ENCODE results near the gene SYT1.

The SYT1 gene

DNA sequence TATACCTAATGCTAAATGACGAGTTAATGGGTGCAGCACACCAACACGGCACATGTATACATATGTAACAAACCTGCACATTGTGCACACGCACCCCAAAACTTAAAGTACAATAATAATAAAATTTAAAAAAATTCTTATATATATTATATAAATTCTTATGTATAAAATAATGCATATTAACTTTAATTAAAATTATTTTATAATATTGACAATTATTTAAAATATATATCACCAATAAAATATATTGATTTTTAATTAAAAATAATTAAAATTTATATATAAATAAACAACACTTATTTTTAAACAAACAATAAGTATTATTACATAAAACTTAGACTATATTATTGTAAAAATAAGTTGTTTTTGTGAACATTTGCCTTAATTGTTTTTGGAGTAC, 188.8 kb downstream of the SYT1 start:
- TF ChIP-seq, protein P1, sequence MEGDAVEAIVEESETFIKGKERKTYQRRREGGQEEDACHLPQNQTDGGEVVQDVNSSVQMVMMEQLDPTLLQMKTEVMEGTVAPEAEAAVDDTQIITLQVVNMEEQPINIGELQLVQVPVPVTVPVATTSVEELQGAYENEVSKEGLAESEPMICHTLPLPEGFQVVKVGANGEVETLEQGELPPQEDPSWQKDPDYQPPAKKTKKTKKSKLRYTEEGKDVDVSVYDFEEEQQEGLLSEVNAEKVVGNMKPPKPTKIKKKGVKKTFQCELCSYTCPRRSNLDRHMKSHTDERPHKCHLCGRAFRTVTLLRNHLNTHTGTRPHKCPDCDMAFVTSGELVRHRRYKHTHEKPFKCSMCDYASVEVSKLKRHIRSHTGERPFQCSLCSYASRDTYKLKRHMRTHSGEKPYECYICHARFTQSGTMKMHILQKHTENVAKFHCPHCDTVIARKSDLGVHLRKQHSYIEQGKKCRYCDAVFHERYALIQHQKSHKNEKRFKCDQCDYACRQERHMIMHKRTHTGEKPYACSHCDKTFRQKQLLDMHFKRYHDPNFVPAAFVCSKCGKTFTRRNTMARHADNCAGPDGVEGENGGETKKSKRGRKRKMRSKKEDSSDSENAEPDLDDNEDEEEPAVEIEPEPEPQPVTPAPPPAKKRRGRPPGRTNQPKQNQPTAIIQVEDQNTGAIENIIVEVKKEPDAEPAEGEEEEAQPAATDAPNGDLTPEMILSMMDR (IDR thresholded peaks at IDR 0.05; ENCODE audit: low read depth, low read length), result no peak
- H3K4me3 ChIP-seq (ENCODE audit: low read depth, low read length), result no peak overlapping the region

DNA sequence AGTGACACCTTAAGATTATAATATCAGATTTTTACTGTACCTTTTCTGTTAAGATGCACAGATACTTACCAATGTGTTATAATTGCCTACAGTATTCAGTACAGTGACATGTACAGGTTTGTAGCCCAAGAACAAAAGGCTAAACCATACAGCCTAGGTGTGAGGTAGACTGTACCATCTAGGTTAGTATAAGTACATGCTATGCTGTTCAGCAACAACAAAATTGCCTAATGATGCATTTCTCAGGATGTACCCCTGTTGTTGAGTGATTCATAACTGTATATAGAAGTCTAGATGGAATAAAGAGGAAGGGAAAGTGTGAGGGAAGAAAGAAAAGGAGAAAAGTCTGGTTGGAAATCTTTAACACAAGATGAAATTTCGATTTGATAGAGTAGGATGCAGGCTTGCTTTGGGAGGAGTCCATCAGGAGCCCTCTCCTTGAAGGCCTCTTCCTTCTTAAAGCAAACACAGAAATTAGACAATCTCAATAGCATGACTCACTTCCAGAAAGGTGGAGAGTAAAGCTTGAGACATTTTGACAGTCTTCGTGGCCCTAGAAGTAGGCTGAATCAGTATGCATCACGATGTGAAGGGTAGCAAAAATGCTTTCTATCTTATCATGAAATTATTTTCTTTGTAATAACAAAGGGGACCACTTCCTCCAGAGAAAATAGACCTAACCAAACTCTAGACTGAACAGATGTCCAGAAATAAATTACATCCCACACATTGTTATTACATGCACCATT, 191.5 kb downstream of the SYT1 start:
- TF ChIP-seq, protein P1 (IDR thresholded peaks at IDR 0.05; ENCODE audit: low read depth, low read length), result no peak
- H3K4me3 ChIP-seq (ENCODE audit: low read depth, low read length), result no peak overlapping the region

DNA sequence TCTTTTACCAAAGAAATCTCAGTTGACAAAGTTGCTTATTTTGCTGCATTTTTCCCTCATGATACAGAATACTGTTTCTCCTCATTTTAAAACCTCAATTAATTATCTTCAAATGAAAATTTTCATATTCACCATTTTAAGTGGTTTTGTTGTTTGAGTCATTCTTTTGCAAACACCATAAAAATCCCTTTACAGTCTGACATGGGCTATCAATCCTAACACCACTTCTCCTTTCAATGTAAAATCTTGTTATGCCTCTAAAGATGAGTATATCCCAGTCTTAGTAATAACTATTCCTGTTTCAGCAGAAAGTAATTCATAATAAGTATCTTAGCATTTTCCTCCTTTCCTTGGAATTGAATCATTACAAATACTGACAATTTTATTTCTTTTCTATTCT, 192.2 kb downstream of the SYT1 start:
- TF ChIP-seq, protein P1 (IDR thresholded peaks at IDR 0.05; ENCODE audit: low read depth, low read length), result no peak
- no peak overlapping the region for H3K4me3 ChIP-seq (ENCODE audit: low read depth, low read length)

DNA sequence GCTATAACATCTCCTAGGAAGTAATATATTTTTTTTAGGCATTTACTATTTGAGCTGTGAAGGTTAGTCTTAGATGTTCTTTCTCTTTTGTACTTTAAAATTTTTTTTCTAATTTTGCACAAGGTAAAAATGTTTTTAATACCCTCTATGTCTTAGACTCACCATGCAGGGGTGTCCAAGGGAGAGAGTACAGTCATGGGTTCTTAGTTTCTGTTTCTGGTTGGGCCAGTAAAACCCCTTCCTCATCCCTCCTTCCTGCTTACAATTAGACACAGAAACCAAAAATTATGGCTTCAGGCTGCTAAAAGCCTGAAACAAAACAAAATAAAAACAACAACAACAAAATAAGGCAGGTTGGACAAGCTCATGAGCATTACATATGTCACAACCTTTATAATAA, 193.0 kb downstream of the SYT1 start:
- TF ChIP-seq, protein P1 (IDR thresholded peaks at IDR 0.05; ENCODE audit: low read depth, low read length), result no peak
- H3K4me3 ChIP-seq (ENCODE audit: low read depth, low read length), result no peak overlapping the region

DNA sequence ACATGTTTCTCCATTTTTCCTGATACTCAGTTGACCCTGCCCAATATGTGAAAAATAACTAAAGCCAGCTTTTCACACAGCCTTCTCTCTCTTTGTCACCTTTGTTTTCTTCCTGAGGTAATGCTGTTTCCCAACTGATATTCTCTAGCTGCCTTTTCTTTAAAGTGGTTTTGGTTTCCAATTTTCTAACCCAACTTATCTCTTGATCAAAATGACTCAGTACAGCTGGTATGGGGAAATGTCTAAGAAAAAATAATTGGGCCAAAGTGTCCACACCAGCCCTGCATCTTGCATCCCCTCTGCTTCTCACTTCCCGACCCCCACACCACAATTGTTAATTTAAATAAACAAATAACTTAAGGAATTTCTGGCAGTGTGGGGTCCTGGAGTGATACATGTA, 193.8 kb downstream of the SYT1 start:
- TF ChIP-seq, protein P1 (IDR thresholded peaks at IDR 0.05; ENCODE audit: low read depth, low read length), result no peak
- no peak overlapping the region for H3K4me3 ChIP-seq (ENCODE audit: low read depth, low read length)

DNA sequence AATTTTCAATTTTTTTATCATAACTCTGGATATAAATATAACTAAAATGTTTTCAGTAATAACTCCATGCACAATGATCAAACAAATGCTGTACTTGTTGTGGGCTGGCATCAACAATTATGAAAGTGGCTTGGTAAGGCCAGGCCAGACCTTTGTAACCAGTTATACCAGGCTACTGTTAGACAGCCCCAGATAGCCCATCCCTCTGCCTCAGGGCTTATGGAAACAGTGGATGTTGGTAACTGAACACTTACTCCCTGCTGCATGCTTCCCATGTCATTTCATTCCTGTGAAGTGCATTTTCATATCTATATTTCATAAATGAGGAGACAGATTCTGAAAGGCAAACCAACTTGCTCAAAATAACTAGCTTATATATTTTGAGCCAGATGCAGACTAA, 195.0 kb downstream of the SYT1 start:
- no peak overlapping the region for H3K4me3 ChIP-seq (ENCODE audit: low read depth, low read length)
- TF ChIP-seq, protein P1 (IDR thresholded peaks at IDR 0.05; ENCODE audit: low read depth, low read length), result no peak

DNA sequence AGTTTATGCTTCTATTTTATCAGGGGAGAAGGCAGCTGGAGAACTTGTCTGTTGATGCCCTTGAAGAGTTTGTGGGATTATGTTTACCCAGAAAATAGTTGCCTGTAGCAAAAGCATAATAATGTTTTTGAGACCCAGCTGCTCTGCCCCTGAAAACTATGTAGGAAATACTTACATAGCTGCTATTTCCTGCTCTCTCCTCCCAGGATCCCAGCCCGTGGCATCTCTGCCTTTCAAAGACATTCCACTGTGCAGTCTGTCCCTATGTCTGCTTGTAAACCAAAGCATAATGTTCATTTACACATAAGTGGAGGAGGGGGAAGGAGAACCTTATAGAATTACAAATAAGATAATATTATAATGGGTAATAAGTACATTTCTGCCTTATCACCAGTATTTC, 198.7 kb downstream of the SYT1 start:
- no peak overlapping the region for H3K4me3 ChIP-seq (ENCODE audit: low read depth, low read length)
- TF ChIP-seq, protein P1 (IDR thresholded peaks at IDR 0.05; ENCODE audit: low read depth, low read length), result no peak

Data from WI38 (cell line).